CD1c-positive myeloid dendritic cell (primary cell): ENCODE measurements around the gene MS4A4E.
"Not testable (repeated sequence)": the region's sequence is repeated elsewhere in the genome, so short reads cannot be mapped to it uniquely, and the experiment has no call there.

Experiments
- DNase-seq: peaks from one replicate; pipeline ENCODE4 v3.0.0-alpha.2; 2016; ENCODE audit errors: extremely low spot score

MS4A4E gene

GRCh38 chr11:60242740-60243239, at the start of gene MS4A4E:
TSS of gene MS4A4E (minus strand) at chr11:60243137. CDS start at chr11:60230055, 13,082 bp downstream.
- peak; percentile 60 for DNase-seq

GRCh38 chr11:60292145-60292544, 49.2 kb upstream of the MS4A4E start:
- no peak for DNase-seq

- no peak for DNase-seq
These were observed 45.6 kb upstream of the MS4A4E start for GRCh38 chr11:60288531-60288930.

- DNase-seq = not testable (repeated sequence)
These were observed 42.6 kb upstream of the MS4A4E start for GRCh38 chr11:60285411-60286126.

GRCh38 chr11:60282286-60282685, 39.3 kb upstream of the MS4A4E start:
- DNase-seq = peak; percentile 73

- DNase-seq = peak; percentile 25
These were observed 38.5 kb upstream of the MS4A4E start for GRCh38 chr11:60281485-60281884.

- DNase-seq = peak; percentile 80
These were observed 37.5 kb upstream of the MS4A4E start, which contains the start of gene MS4A4A for GRCh38 chr11:60280412-60280811. TSS of gene MS4A4A (plus strand) at chr11:60280666. CDS start at chr11:60280676, 10 bp downstream.

- peak; percentile 18 for DNase-seq
These were observed 31.5 kb upstream of the MS4A4E start for GRCh38 chr11:60274416-60274815.

GRCh38 chr11:60265373-60266214, 22.7 kb upstream of the MS4A4E start:
- peak; percentile 74 for DNase-seq

- DNase-seq = no peak
These were observed 21.7 kb upstream of the MS4A4E start for GRCh38 chr11:60264644-60265043.

GRCh38 chr11:60263402-60263801, 20.5 kb upstream of the MS4A4E start:
- peak; percentile 74 for DNase-seq

GRCh38 chr11:60261014-60261413, 18.1 kb upstream of the MS4A4E start:
- no peak for DNase-seq

- DNase-seq = no peak
These were observed 15.2 kb upstream of the MS4A4E start for GRCh38 chr11:60257956-60258722.

GRCh38 chr11:60252213-60253108, 9.5 kb upstream of the MS4A4E start:
- peak; percentile 58 for DNase-seq

GRCh38 chr11:60251485-60252212, 8.7 kb upstream of the MS4A4E start:
- DNase-seq = peak; percentile 73

GRCh38 chr11:60241786-60242185, 1.2 kb downstream of the MS4A4E start:
- no peak for DNase-seq

GRCh38 chr11:60240662-60241061, 2.3 kb downstream of the MS4A4E start:
- no peak for DNase-seq

GRCh38 chr11:60235321-60235720, 7.6 kb downstream of the MS4A4E start:
- DNase-seq = peak; percentile 59

- peak; percentile 69 for DNase-seq
These were observed 12.3 kb downstream of the MS4A4E start for GRCh38 chr11:60230681-60231080.

GRCh38 chr11:60222141-60222540, 20.8 kb downstream of the MS4A4E start:
- DNase-seq = no peak
